Thoracic aorta (tissue), 2 donors: ENCODE measurements around the gene MBD5. TPM values are rescaled to one million over a fixed set of nuclear protein-coding genes. Genes with fewer than 3 reads are reported as not detected.

Source experiments
- ATAC-seq: fragments of 150-250 bp; one replicate; pipeline ENCODE4 v1.8.0; 2017; ENCODE audit warnings: low read depth; ENCODE audit not compliant: insufficient number of reproducible peaks, low FRiP score
- DNase-seq: peaks from one replicate; pipeline ENCODE4 v3.0.0-alpha.2; 2020; ENCODE audit warnings: low spot score
- H3K27ac ChIP-seq, 2 donors: fragments of 200-600 bp; sonication (generic); 1 replicate in 1 of 2; 2 replicates in 1 of 2; pipeline ENCODE4 v1.5.1; 2016; ENCODE audit warnings: mild to moderate bottlenecking in 2 of 2, moderate library complexity in 2 of 2
- H3K27me3 ChIP-seq: fragments of 200-600 bp; sonication (generic); replicated peaks from 2 replicates; pipeline ENCODE4 v1.6.0; 2016; ENCODE audit warnings: mild to moderate bottlenecking; ENCODE audit not compliant: insufficient read depth
- H3K36me3 ChIP-seq: fragments of 200-600 bp; sonication (generic); one replicate; pipeline ENCODE4 v1.5.1; 2016
- H3K4me1 ChIP-seq, 2 donors: fragments of 200-600 bp; sonication (generic); 1 replicate in 1 of 2; 2 replicates in 1 of 2; pipeline versions ENCODE4 v1.5.1 to v1.6.0; 2016; ENCODE audit warnings: low read depth in 2 of 2, mild to moderate bottlenecking in 1 of 2; ENCODE audit not compliant: control insufficient read depth in 1 of 2
- H3K4me3 ChIP-seq: fragments of 200-600 bp; sonication (generic); 2 replicates; pipeline ENCODE4 v1.5.1; 2016; ENCODE audit warnings: mild to moderate bottlenecking
- H3K9me3 ChIP-seq: fragments of 200-600 bp; sonication (generic); 2 replicates; pipeline ENCODE4 v1.5.1; 2016
- CTCF ChIP-seq: fragments of 200-600 bp; sonication (generic); IDR thresholded peaks from one replicate; pipeline ENCODE4 v1.5.1; 2019; ENCODE audit warnings: antibody characterized with exemption
- total RNA-seq, 2 donors: library from RNA; depleted of rRNA; stranded (reverse); fragments of >200 nt; gene quantifications; one replicate each; pipeline versions ENCODE4 v1.1.0 to v1.2.3, GENCODE V29; 2016

MBD5 gene
- total RNA-seq, 2 donors from 2014 or later, result 35.1 to 50.3 TPM

GRCh38 chr2:148554459-148555247 lies 533.8 kb downstream of the MBD5 start:
- Histone ChIP-seq H3K4me1 (no peaks in the 10 kb centered on the region), H3K27ac (no peak overlapping the region), H3K4me3 (no peak overlapping the region), H3K36me3 (no peaks in the 10 kb centered on the region), H3K27me3 (no peaks in the 10 kb centered on the region), H3K9me3 (no peaks in the 10 kb centered on the region)
- DNase-seq (no peak), ATAC-seq (no peak)
- TF ChIP-seq CTCF, result no peak

GRCh38 chr2:148555622-148556294 lies 534.9 kb downstream of the MBD5 start:
- Histone ChIP-seq H3K36me3 (no peaks in the 10 kb centered on the region), H3K4me1 (no peaks in the 10 kb centered on the region), H3K9me3 (no peaks in the 10 kb centered on the region), H3K4me3 (no peak overlapping the region), H3K27ac (no peak overlapping the region), H3K27me3 (no peaks in the 10 kb centered on the region)
- TF ChIP-seq CTCF, result no peak
- no peak for DNase-seq
- no peak for ATAC-seq

DNA sequence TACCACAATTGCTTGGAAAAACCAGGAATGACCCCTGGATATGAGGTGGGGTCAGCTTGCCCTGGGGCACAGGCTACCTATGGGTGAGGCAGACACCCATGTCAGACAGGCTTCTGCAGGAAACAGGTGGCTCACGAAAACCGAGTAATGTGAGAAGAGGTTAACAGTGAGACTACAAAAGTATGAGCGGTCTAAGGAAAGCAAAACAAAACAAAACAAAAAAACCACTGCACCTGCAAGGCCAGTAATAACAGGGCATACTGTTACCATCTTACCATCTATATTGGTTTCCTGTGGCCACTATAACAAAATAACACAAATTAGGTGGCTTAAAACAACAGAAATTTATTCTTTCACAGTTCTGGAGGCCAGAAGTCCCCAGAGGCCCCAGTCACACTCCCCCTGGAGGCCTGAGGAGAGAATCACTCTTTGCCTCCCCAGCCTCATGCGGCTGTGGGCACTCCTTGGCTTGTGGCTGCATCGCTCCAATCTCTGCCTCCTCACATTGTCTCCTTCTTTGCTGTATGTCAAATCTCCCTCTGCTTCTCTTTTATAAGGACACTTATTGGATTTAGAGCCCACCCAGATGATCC lies 537.0 kb downstream of the MBD5 start:
- Histone ChIP-seq H3K9me3 (no peaks in the 10 kb centered on the region), H3K36me3 (no peaks in the 10 kb centered on the region), H3K4me1 (no peaks in the 10 kb centered on the region), H3K27ac (no peak overlapping the region), H3K4me3 (no peak overlapping the region), H3K27me3 (no peaks in the 10 kb centered on the region)
- no peak for DNase-seq
- ATAC-seq, result no peak
- no peak for TF ChIP-seq CTCF

DNA sequence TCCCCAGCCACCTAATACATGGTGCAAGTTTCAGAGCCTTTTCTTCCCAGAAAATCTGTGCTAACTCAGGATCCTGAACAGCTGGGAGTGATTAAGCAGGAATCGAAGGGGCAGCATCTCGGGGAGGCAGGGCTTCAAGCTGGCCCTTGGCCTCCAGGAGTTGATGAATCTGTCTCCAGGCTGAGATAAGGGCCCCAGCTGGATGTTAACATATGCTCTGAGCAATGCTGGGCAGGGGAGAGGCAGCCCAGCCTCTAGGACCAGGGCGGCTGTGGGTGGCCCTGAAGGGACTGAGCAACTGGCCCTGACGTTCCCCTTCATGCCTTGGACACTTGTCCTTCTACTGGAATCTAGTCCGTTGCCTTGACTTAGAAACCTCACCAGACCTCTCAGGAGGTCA lies 539.6 kb downstream of the MBD5 start:
- no peaks in the 10 kb centered on the region for H3K36me3 ChIP-seq
- no peaks in the 10 kb centered on the region for H3K9me3 ChIP-seq
- TF ChIP-seq CTCF, result no peak
- H3K27me3 ChIP-seq, result no peaks in the 10 kb centered on the region
- ATAC-seq (no peak), DNase-seq (no peak)
- no peak overlapping the region for H3K27ac ChIP-seq
- no peaks in the 10 kb centered on the region for H3K4me1 ChIP-seq
- no peak overlapping the region for H3K4me3 ChIP-seq

DNA sequence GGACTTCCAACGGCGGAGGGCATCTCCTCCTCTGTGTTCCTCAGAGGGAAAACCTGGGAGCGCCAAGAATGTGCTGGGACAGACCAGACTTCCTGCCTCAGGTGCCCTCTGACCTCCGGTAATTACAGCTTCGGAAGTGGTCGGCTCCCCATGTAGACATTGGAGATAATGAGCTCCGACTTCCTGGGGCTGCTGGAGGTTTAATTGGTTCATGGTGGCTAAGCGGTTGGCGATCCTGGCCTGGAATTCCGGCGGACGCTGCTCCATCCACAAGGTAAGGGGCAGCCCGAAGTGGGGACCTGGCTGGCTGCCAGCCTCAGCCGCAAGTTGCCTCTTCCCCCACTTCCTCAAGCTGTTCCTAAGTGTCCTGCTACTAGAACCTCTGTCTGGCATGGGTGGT lies 540.5 kb downstream of the MBD5 start:
- H3K4me1 ChIP-seq, result no peaks in the 10 kb centered on the region
- H3K27me3 ChIP-seq, result no peaks in the 10 kb centered on the region
- no peaks in the 10 kb centered on the region for H3K9me3 ChIP-seq
- no peak for TF ChIP-seq CTCF
- no peak overlapping the region for H3K4me3 ChIP-seq
- no peak overlapping the region for H3K27ac ChIP-seq
- ATAC-seq, result no peak
- no peaks in the 10 kb centered on the region for H3K36me3 ChIP-seq
- DNase-seq, result no peak
